ENCODE results near the gene KRTCAP2.

Gene KRTCAP2

GRCh38 chr1:155181371-155182051, 8.4 kb upstream of the KRTCAP2 start:
- Histone ChIP-seq H3K27me3 (ENCODE audit: control insufficient read depth, insufficient read depth, low read length) (no peaks in the 10 kb centered on the region), H3K79me2 (no peaks in the 10 kb centered on the region), H3K36me3 (ENCODE audit: control insufficient read depth, insufficient read depth, low read length) (no peaks in the 10 kb centered on the region), H3K27ac (no peak overlapping the region), H3K9me3 (ENCODE audit: control insufficient read depth, low read length) (no peaks in the 10 kb centered on the region), H3K4me3 (ENCODE audit: low read depth, low read length) (no peak overlapping the region), H3K9ac (no peak overlapping the region), H2AFZ (no peak overlapping the region), H3K4me1 (no peaks in the 10 kb centered on the region), H3K4me2 (ENCODE audit: low read length) (no peak overlapping the region)
- TF ChIP-seq CTCF (IDR thresholded peaks at IDR 0.05) = no peak

GRCh38 chr1:155179112-155180031, 6.3 kb upstream of the KRTCAP2 start:
- H3K27me3 ChIP-seq (ENCODE audit: control insufficient read depth, insufficient read depth, low read length) = no peaks in the 10 kb centered on the region
- TF ChIP-seq CTCF (IDR thresholded peaks at IDR 0.05) = no peak
- no peaks in the 10 kb centered on the region for H3K4me1 ChIP-seq
- no peaks in the 10 kb centered on the region for H3K36me3 ChIP-seq (ENCODE audit: control insufficient read depth, insufficient read depth, low read length)
- H3K79me2 ChIP-seq = no peaks in the 10 kb centered on the region
- no peak overlapping the region for H3K4me2 ChIP-seq (ENCODE audit: low read length)
- H3K9me3 ChIP-seq (ENCODE audit: control insufficient read depth, low read length) = no peaks in the 10 kb centered on the region
- H3K9ac ChIP-seq = no peak overlapping the region
- no peak overlapping the region for H2AFZ ChIP-seq
- H3K27ac ChIP-seq = no peak overlapping the region
- H3K4me3 ChIP-seq (ENCODE audit: low read depth, low read length) = no peak overlapping the region

DNA sequence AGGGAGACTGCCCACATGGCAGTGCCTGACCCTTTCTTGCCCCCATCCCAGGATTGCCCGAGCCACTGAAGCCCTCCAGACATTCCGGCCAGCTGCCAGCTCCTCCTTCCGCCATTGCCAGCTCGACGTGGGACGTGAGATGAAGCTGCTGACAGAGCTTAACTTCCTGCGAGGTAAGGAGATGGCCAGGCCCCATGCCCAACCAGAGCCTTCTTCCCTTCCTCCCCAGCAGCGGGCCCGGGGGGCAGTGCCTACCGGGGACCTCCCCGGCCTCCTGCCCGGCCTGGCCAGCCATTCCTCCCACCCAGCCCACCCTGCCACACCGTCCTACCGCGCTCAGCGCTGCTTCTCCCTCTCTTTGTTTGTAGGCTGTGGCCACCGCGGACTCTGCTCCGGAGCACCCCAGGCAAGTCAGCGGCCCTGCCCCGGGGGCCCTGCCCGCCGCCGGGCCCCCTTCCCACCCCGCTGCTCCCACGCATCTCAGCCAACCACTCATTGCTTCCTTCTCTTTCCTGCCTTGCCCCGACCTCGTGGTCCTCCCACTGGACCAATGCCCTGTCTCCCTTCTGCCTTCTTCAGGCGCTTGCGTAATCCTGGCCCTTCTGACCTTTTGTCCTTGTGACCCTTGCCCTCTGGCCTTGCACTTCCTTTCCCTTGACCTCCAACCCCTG, 5.5 kb upstream of the KRTCAP2 start:
- Histone ChIP-seq H3K4me3 (ENCODE audit: low read depth, low read length) (no peak overlapping the region), H3K36me3 (ENCODE audit: control insufficient read depth, insufficient read depth, low read length) (no peaks in the 10 kb centered on the region), H3K9me3 (ENCODE audit: control insufficient read depth, low read length) (no peaks in the 10 kb centered on the region), H3K4me2 (ENCODE audit: low read length) (no peak overlapping the region), H3K79me2 (no peaks in the 10 kb centered on the region), H3K27me3 (ENCODE audit: control insufficient read depth, insufficient read depth, low read length) (no peaks in the 10 kb centered on the region), H2AFZ (no peak overlapping the region), H3K9ac (no peak overlapping the region), H3K4me1 (no peaks in the 10 kb centered on the region), H3K27ac (no peak overlapping the region)
- no peak for TF ChIP-seq CTCF (IDR thresholded peaks at IDR 0.05)

- Histone ChIP-seq H3K9ac (no peak overlapping the region), H3K27ac (no peak overlapping the region), H3K9me3 (ENCODE audit: control insufficient read depth, low read length) (no peaks in the 10 kb centered on the region), H3K27me3 (ENCODE audit: control insufficient read depth, insufficient read depth, low read length) (no peaks in the 10 kb centered on the region), H3K36me3 (ENCODE audit: control insufficient read depth, insufficient read depth, low read length) (no peaks in the 10 kb centered on the region), H3K4me2 (ENCODE audit: low read length) (no peak overlapping the region), H2AFZ (no peak overlapping the region), H3K4me3 (ENCODE audit: low read depth, low read length) (no peak overlapping the region), H3K4me1 (no peaks in the 10 kb centered on the region), H3K79me2 (no peaks in the 10 kb centered on the region)
- TF ChIP-seq CTCF (IDR thresholded peaks at IDR 0.05) = no peak
Observed at GRCh38 chr1:155177918-155178281, 4.8 kb upstream of the KRTCAP2 start.

Measured in parathyroid adenoma (tissue), 2 donors.